Tibial nerve (tissue), 4 donors: ENCODE measurements around the gene FBXO8.

Experiments
- EP300 ChIP-seq, 2 donors: sonication (generic); formaldehyde crosslinking; IDR thresholded peaks; one replicate each; pipeline ENCODE4 v1.6.1; 2017; ENCODE audit warnings: antibody characterized with exemption in 2 of 2, mild to moderate bottlenecking in 1 of 2
- POLR2A ChIP-seq, 2 donors: fragments of 450-650 bp; IDR thresholded peaks; one replicate each; pipeline ENCODE4 v1.6.1; 2017; ENCODE audit warnings: antibody characterized with exemption in 2 of 2, mild to moderate bottlenecking in 2 of 2, moderate library complexity in 2 of 2
- TF ChIP-seq, protein P1 (sequence below), 5 experiments: fragments of 200-600 bp in 3 of 5; fragments of 450-650 bp in 2 of 5; sonication (generic) in 3 of 5; IDR thresholded peaks; one replicate each; pipeline ENCODE4 v1.5.1; 2016 to 2019; ENCODE audit warnings: antibody characterized with exemption in 5 of 5, mild to moderate bottlenecking in 3 of 5, moderate library complexity in 2 of 5

DNA sequence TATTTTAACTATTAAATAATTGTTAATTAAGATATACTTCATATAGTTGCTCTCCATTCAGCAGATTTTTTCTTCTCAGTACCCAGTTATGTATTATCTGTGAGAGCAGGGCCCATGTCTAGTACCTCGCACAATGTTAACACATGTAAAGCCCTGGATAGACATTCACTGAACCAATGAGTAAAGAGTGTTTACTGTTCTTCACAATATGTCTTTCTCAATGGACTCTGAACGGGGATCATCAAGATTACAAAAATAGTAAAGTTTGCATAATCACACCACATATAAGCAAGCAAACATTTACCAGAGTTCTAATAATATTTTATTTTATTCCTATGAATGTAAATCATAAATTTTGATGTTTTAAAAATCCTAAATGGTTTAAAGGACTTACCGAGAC is 47.1 kb downstream of the FBXO8 start:
- TF ChIP-seq, protein P1, sequence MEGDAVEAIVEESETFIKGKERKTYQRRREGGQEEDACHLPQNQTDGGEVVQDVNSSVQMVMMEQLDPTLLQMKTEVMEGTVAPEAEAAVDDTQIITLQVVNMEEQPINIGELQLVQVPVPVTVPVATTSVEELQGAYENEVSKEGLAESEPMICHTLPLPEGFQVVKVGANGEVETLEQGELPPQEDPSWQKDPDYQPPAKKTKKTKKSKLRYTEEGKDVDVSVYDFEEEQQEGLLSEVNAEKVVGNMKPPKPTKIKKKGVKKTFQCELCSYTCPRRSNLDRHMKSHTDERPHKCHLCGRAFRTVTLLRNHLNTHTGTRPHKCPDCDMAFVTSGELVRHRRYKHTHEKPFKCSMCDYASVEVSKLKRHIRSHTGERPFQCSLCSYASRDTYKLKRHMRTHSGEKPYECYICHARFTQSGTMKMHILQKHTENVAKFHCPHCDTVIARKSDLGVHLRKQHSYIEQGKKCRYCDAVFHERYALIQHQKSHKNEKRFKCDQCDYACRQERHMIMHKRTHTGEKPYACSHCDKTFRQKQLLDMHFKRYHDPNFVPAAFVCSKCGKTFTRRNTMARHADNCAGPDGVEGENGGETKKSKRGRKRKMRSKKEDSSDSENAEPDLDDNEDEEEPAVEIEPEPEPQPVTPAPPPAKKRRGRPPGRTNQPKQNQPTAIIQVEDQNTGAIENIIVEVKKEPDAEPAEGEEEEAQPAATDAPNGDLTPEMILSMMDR (IDR thresholded peaks at IDR 0.05): no peak
- no peak for TF ChIP-seq POLR2A (IDR thresholded peaks at IDR 0.05)
- TF ChIP-seq EP300 (IDR thresholded peaks at IDR 0.05): no peak
